GM12878 (cell line): Measurements from ENCODE around the gene RAPGEF1. TPM values are rescaled to one million over a fixed set of nuclear protein-coding genes. Genes with fewer than 3 reads are reported as not detected.

Experiments
- ATF2 ChIP-seq: IDR thresholded peaks from 2 replicates; pipeline ENCODE4 v1.6.1; 2012; ENCODE audit warnings: low read length, inconsistent platforms
- BRCA1 ChIP-seq: IDR thresholded peaks from 2 replicates; pipeline ENCODE4 v1.6.1; 2011; ENCODE audit warnings: low read depth, low read length, improper control_type of control experiment
- EED ChIP-seq: sonication (generic); IDR thresholded peaks from 2 replicates; pipeline ENCODE4 v1.6.1; 2016; ENCODE audit warnings: antibody characterized with exemption, low read depth
- RB1 ChIP-seq: fragments of 450-650 bp; formaldehyde crosslinking; IDR thresholded peaks from 2 replicates; pipeline ENCODE4 v1.6.1; 2017; ENCODE audit warnings: mild to moderate bottlenecking, borderline replicate concordance
- RCOR1 ChIP-seq: conservative IDR thresholded peaks from 2 replicates; pipeline ENCODE4 v1.6.1; 2012; ENCODE audit warnings: low read depth, low read length, improper control_type of control experiment
- USF1 ChIP-seq: IDR thresholded peaks from 2 replicates; pipeline ENCODE4 v1.6.1; 2011; ENCODE audit warnings: borderline replicate concordance, low read depth, mild to moderate bottlenecking, moderate library complexity, mixed read lengths, low read length; ENCODE audit not compliant: insufficient read depth; ENCODE audit errors: extremely low read length
- ZSCAN29 ChIP-seq: fragments of 450-650 bp; IDR thresholded peaks from 2 replicates; pipeline ENCODE4 v1.6.1; 2017; ENCODE audit warnings: mild to moderate bottlenecking, moderate library complexity
- polyA plus RNA-seq, 11 experiments: library from polyadenylated mRNA; depleted of rRNA in 4 of 11; unstranded in 6 of 11; stranded (reverse) in 5 of 11; fragments of >200 nt; fragmentation: Nextera tagmentation in 4 of 11; fragmentation: Illumina TruSeq in 1 of 11; extraction: Ambion mirVana in 4 of 11; extraction: Trizol in 1 of 11; gene quantifications; 1 replicate in 1 of 11; 2 replicates in 10 of 11; pipeline versions ENCODE4 v1.2.1 to v1.2.3, GENCODE V29; 2011 to 2016; ENCODE audit warnings: inconsistent platforms in 2 of 11, missing spikeins in 2 of 11, low read depth in 1 of 11
- total RNA-seq, 4 experiments: library from RNA; depleted of rRNA in 3 of 4; stranded (reverse); fragments of >200 nt in 3 of 4; fragmentation: Illumina TruSeq in 1 of 4; extraction: Trizol in 1 of 4; gene quantifications; 2 replicates each; pipeline versions ENCODE4 v1.2.1 to v1.2.3, GENCODE V29; 2013 to 2021
- TF ChIP-seq, protein P1 (sequence below): fragments of 450-650 bp; IDR thresholded peaks from 2 replicates; pipeline ENCODE4 v1.6.1; 2016; ENCODE audit warnings: mild to moderate bottlenecking
- TF ChIP-seq, protein P2 (sequence below): fragments of 450-650 bp; IDR thresholded peaks from 2 replicates; pipeline ENCODE4 v1.6.1; 2017; ENCODE audit warnings: mild to moderate bottlenecking, moderate library complexity
- TF ChIP-seq, protein P3 (sequence below), 3 experiments: IDR thresholded peaks in 2 of 3; conservative IDR thresholded peaks in 1 of 3; 2 replicates each; pipeline ENCODE4 v1.5.1; 2011; ENCODE audit warnings: low read depth in 3 of 3, low read length in 3 of 3, mild to moderate bottlenecking in 3 of 3, control low read depth in 2 of 3, moderate library complexity in 2 of 3, inconsistent platforms in 1 of 3, mixed read lengths in 1 of 3; ENCODE audit not compliant: control insufficient read depth in 2 of 3, insufficient read depth in 1 of 3; ENCODE audit errors: extremely low read depth in 1 of 3
- TF ChIP-seq, protein P4 (sequence below): fragments of 450-650 bp; IDR thresholded peaks from 2 replicates; pipeline ENCODE4 v1.6.1; 2017; ENCODE audit warnings: mild to moderate bottlenecking, low read depth, inconsistent platforms; ENCODE audit not compliant: poor library complexity, severe bottlenecking
- TF ChIP-seq, protein P5 (sequence below): IDR thresholded peaks from 2 replicates; pipeline ENCODE4 v1.6.1; 2012; ENCODE audit warnings: low read depth, low read length, improper control_type of control experiment
- TF ChIP-seq, protein P6 (sequence below): fragments of 450-650 bp; conservative IDR thresholded peaks from 2 replicates; pipeline ENCODE4 v1.6.1; 2017; ENCODE audit warnings: mild to moderate bottlenecking, moderate library complexity

Gene RAPGEF1
- total and polyA plus RNA-seq, 10 of the 15 experiments (the other 5 are each of a cell fraction or from before 2014, with no cell fraction given), result 0.42 to 113 (median 45.9) TPM

DNA sequence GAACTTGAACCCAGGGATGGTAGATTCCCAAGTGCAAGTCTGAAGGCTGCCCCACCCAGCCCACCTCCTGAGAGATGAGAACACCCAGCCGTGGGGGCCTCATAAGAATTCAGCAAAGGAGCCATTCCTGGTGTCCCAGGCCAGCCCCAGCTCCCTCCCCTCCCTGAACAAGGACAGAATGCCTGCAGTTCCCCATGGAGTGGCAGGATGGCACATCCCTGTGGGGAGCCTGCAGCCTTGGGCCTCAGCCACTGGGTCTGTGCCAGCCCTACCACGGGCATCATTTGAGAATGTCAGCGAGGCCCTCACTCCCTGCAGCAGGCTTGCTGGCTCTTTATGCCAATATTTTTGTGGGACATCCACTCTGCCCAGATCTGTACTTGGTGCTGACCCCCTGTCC lies 36.2 kb upstream of the RAPGEF1 start (continued):
- no peak for TF ChIP-seq USF1
- TF ChIP-seq ATF2, result no peak
- no peak for TF ChIP-seq EED
- TF ChIP-seq, protein P1, sequence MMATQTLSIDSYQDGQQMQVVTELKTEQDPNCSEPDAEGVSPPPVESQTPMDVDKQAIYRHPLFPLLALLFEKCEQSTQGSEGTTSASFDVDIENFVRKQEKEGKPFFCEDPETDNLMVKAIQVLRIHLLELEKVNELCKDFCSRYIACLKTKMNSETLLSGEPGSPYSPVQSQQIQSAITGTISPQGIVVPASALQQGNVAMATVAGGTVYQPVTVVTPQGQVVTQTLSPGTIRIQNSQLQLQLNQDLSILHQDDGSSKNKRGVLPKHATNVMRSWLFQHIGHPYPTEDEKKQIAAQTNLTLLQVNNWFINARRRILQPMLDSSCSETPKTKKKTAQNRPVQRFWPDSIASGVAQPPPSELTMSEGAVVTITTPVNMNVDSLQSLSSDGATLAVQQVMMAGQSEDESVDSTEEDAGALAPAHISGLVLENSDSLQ, result no peak
- TF ChIP-seq, protein P2, sequence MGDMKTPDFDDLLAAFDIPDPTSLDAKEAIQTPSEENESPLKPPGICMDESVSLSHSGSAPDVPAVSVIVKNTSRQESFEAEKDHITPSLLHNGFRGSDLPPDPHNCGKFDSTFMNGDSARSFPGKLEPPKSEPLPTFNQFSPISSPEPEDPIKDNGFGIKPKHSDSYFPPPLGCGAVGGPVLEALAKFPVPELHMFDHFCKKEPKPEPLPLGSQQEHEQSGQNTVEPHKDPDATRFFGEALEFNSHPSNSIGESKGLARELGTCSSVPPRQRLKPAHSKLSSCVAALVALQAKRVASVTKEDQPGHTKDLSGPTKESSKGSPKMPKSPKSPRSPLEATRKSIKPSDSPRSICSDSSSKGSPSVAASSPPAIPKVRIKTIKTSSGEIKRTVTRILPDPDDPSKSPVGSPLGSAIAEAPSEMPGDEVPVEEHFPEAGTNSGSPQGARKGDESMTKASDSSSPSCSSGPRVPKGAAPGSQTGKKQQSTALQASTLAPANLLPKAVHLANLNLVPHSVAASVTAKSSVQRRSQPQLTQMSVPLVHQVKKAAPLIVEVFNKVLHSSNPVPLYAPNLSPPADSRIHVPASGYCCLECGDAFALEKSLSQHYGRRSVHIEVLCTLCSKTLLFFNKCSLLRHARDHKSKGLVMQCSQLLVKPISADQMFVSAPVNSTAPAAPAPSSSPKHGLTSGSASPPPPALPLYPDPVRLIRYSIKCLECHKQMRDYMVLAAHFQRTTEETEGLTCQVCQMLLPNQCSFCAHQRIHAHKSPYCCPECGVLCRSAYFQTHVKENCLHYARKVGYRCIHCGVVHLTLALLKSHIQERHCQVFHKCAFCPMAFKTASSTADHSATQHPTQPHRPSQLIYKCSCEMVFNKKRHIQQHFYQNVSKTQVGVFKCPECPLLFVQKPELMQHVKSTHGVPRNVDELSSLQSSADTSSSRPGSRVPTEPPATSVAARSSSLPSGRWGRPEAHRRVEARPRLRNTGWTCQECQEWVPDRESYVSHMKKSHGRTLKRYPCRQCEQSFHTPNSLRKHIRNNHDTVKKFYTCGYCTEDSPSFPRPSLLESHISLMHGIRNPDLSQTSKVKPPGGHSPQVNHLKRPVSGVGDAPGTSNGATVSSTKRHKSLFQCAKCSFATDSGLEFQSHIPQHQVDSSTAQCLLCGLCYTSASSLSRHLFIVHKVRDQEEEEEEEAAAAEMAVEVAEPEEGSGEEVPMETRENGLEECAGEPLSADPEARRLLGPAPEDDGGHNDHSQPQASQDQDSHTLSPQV, result no peak
- TF ChIP-seq, protein P3, sequence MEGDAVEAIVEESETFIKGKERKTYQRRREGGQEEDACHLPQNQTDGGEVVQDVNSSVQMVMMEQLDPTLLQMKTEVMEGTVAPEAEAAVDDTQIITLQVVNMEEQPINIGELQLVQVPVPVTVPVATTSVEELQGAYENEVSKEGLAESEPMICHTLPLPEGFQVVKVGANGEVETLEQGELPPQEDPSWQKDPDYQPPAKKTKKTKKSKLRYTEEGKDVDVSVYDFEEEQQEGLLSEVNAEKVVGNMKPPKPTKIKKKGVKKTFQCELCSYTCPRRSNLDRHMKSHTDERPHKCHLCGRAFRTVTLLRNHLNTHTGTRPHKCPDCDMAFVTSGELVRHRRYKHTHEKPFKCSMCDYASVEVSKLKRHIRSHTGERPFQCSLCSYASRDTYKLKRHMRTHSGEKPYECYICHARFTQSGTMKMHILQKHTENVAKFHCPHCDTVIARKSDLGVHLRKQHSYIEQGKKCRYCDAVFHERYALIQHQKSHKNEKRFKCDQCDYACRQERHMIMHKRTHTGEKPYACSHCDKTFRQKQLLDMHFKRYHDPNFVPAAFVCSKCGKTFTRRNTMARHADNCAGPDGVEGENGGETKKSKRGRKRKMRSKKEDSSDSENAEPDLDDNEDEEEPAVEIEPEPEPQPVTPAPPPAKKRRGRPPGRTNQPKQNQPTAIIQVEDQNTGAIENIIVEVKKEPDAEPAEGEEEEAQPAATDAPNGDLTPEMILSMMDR (IDR thresholded peaks at IDR 0.05 in 2 of 3, conservative IDR thresholded peaks at IDR 0.05 in 1 of 3; ENCODE audit: control insufficient read depth in 2 of 3, extremely low read depth in 1 of 3, insufficient read depth in 1 of 3, low read depth in 3 of 3, low read length in 3 of 3), result no peak
- TF ChIP-seq RB1, result no peak
- TF ChIP-seq, protein P4, sequence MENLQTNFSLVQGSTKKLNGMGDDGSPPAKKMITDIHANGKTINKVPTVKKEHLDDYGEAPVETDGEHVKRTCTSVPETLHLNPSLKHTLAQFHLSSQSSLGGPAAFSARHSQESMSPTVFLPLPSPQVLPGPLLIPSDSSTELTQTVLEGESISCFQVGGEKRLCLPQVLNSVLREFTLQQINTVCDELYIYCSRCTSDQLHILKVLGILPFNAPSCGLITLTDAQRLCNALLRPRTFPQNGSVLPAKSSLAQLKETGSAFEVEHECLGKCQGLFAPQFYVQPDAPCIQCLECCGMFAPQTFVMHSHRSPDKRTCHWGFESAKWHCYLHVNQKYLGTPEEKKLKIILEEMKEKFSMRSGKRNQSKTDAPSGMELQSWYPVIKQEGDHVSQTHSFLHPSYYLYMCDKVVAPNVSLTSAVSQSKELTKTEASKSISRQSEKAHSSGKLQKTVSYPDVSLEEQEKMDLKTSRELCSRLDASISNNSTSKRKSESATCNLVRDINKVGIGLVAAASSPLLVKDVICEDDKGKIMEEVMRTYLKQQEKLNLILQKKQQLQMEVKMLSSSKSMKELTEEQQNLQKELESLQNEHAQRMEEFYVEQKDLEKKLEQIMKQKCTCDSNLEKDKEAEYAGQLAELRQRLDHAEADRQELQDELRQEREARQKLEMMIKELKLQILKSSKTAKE, result no peak
- no peak for TF ChIP-seq RCOR1
- TF ChIP-seq ZSCAN29, result no peak
- TF ChIP-seq BRCA1, result no peak
- TF ChIP-seq, protein P5, sequence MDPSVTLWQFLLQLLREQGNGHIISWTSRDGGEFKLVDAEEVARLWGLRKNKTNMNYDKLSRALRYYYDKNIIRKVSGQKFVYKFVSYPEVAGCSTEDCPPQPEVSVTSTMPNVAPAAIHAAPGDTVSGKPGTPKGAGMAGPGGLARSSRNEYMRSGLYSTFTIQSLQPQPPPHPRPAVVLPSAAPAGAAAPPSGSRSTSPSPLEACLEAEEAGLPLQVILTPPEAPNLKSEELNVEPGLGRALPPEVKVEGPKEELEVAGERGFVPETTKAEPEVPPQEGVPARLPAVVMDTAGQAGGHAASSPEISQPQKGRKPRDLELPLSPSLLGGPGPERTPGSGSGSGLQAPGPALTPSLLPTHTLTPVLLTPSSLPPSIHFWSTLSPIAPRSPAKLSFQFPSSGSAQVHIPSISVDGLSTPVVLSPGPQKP, result no peak
- TF ChIP-seq, protein P6, sequence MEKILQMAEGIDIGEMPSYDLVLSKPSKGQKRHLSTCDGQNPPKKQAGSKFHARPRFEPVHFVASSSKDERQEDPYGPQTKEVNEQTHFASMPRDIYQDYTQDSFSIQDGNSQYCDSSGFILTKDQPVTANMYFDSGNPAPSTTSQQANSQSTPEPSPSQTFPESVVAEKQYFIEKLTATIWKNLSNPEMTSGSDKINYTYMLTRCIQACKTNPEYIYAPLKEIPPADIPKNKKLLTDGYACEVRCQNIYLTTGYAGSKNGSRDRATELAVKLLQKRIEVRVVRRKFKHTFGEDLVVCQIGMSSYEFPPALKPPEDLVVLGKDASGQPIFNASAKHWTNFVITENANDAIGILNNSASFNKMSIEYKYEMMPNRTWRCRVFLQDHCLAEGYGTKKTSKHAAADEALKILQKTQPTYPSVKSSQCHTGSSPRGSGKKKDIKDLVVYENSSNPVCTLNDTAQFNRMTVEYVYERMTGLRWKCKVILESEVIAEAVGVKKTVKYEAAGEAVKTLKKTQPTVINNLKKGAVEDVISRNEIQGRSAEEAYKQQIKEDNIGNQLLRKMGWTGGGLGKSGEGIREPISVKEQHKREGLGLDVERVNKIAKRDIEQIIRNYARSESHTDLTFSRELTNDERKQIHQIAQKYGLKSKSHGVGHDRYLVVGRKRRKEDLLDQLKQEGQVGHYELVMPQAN, result no peak
